Activated CD4-positive, alpha-beta T cell treated with anti-CD3 and anti-CD28 coated beads, Interleukin-2, amount 50 U/mL, for 1 hour (primary cell): ENCODE measurements around the gene YY1AP1.
"Not testable (repeated sequence)": the region's sequence is repeated elsewhere in the genome, so short reads cannot be mapped to it uniquely, and the experiment has no call there.

ENCODE experiments used
- DNase-seq: peaks from one replicate; pipeline ENCODE4 v3.0.0-alpha.2; 2020

YY1AP1 gene

GRCh38 chr1:155695072-155695471 lies 6.5 kb upstream of the YY1AP1 start:
- DNase-seq, result no peak

DNA sequence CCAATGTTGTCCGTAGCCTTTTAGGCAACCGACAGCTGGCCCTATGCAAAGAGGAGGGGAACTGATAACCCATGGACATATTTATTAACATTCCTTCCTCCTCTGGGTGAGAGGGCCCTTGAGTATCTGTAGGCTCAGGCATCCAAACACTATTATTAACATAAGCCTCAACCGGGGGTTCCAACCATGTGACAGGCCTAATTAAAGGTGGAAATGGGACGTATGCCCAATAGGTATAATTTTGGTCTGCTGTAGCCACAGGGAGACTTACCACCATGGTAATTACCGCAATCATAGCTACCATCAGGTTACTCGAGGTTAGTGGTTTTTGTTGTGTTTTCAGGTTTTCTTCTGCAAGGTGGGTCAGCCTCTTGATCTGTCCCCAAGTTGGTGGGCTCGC lies 5.6 kb upstream of the YY1AP1 start:
- no peak for DNase-seq

DNA sequence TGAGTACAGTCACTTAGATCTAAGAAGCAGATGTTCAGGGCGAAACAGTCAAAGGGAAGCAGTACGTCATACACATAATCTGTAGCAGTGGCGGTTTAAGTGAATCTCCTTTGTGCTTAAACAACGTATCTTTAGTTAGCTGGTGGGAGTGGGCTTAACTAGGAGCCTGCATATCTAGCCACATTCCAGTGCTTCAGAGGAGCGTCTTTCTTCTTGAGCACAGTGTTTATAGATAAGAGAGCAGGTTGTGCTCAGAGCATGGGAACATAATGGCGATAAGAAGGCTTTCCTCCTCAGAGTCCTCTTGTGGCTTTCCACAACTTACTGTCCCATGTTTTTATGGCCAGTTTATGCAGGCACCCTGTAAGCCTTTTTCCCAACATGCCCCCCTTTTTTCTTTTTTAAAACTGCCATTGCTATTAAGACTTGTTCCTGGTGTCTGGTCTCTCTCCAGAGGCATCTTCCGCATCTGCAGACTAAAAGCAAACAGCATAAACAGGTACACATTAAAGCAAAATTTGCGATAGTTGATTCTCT lies 3.5 kb upstream of the YY1AP1 start:
- DNase-seq, result no peak

DNA sequence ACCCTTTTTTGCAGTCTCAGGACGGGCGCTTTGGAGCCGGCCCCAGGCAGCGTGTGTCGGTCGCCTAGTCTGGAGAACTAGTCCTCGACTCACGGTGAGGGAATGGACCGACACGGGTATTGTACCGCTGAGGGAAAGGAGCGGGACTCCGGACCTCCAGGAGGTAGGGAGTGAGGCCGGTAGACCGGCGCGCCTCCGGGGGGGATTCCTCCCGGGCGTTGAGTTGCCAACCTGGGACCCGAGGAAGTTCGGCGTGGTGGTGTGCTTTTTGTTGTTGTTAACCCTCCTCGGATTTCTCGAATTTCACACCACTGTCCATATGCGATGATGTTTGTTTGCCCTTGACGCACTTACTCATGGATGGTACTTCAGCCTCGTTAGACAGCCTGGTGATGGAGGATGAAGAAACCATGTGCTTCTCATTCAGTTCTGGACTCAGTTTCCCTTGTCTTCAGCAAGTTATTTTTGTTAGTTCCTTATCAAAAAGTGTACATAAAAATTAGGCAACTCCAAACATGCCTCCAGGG lies 570 bp upstream of the YY1AP1 start, which contains the start of gene DAP3:
DAP3 (plus strand) TSS at position 11 of the 527 bp plus-strand sequence. CDS start 20,689 bp downstream, outside the sequence.
- not testable (repeated sequence) for DNase-seq

GRCh38 chr1:155687705-155688323 lies 760 bp downstream of the YY1AP1 start:
- not testable (repeated sequence) for DNase-seq

DNA sequence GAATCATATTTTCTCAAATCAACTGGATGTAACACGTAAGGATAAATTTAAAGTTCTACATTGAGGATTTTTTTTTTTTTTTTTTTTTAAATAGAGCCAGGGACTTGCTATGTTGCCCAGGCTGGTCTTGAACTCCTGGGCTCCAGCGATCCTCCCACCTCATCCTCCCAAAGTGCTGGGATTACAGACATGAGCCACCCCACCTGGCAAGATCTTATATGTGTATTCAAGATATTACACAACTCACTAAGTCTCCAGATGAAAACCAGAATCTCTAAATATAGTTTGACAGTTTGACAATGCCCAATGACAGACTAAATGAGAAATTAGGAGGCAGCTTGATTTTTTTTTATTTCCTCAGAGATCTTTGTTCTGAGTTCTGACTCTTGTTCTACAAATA lies 6.8 kb downstream of the YY1AP1 start:
- DNase-seq, result no peak

- DNase-seq, result no peak
Observed at GRCh38 chr1:155680531-155680930, 8.0 kb downstream of the YY1AP1 start.

DNA sequence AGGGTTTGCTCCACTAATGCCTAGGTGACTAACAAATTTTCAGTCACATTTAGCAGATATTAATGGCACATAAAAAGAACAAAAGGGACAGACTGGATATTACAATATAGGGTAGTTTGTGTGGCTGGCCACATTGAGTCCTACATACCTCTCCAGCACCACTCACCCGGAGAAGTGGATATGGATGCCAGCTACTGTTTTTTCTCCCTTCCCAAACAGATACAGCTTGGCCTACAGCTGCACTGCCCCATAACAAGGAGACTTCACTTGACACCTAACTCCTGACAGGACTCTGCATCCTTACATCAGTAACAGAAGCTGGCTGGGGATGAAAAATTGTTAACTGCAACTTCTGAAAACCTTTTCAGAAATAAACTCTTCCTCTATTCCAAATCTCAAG lies 9.6 kb downstream of the YY1AP1 start:
- DNase-seq, result not testable (repeated sequence)

GRCh38 chr1:155678027-155678426 lies 10.5 kb downstream of the YY1AP1 start:
- DNase-seq, result no peak

DNA sequence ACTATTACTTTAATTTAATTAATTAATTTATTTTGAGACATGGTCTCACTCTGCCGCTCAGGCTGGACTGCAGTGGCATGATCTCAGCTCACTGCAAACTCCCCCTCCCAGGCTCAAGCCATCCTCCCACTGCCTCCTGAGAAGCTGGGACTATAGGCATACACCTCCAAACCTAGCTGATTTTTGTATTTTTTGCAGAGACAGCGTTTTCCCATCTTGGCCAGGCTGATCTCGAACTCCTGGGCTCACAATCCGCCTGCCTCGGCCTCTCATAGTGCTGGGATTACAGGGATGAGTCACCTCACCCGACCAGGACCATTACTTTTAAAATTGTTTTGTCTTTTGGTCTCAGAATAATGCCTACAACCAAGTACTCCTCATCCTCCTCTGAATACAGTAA lies 15.6 kb downstream of the YY1AP1 start:
- DNase-seq, result no peak

DNA sequence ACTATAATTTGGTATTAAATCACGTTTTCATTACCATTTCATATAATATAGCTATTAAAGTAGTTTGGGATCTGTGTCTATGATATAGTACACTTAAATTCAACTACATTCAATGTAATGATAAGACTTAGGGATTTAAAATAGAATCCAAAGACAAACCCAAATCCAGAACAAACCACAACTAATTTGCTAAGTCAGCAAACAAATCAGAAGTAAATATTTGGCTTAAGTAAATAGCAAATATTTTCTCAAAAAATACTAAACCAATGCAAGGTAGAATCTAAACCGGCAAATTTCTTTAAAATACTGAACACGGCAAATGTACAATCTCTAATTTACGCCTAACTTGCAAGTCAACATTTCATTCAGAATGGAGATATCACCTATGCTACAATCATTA lies 16.8 kb downstream of the YY1AP1 start:
- DNase-seq, result no peak

GRCh38 chr1:155669233-155670162 lies 19.1 kb downstream of the YY1AP1 start:
- no peak for DNase-seq

- not testable (repeated sequence) for DNase-seq
Observed at GRCh38 chr1:155661239-155661638, 27.3 kb downstream of the YY1AP1 start.

DNA sequence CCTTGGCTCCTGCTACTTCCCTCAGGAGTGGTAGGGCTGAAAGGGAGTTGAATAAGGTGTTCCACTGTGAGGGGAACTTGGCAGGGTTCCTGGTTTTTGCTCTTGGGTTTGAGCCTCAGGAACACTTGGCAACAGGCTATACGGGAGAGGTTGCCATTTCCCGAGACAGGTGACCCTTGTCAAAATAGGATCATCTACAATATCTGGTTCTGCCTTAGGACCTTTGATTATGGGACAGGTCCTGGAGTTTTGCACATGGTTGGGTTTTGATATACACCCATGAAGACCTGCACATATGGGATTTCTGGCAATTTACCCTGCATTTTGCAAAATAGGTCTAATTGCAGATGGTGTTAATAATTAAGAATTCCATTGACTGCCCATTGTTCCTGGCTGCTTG lies 31.1 kb downstream of the YY1AP1 start:
- DNase-seq, result no peak

- no peak for DNase-seq
Observed at GRCh38 chr1:155652951-155653350, 35.6 kb downstream of the YY1AP1 start.

DNA sequence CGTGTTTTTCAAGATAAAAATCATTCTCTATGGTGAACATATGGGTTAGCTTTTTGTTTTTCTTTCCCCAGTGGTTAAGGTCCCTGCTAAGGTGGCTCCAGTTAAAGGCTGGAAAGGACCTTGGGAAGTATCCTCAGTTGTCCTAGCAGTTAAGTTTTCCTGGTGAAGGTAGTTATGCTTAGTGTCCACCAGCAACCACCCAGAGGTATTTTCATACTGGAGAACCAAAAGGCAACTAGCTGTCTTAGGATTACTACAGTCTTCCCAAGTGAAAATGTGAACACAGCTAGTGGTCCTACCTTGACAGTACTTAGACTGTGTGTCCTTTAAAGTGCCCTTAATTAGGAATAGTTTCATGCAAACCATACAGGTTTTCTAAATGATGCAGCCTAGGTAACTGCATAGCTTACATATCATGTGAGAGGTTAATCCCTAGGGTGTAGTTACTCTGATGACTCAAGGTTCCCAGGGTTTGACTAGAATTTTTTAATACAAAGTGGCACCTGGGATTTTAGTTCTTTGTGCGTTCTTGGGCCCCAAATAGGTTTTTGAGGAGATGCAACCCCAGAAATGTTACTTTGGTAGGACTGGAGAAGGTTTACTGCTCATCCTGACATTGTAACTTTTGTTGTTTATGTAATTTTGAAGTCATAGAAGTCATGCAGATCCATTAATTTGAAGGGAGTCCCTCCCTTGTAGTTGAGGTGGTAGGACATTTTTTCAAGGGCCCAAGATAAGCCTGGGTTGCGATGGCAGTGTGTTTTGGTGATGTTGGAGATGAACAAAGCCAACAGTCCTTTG lies 36.5 kb downstream of the YY1AP1 start:
- DNase-seq, result no peak

- no peak for DNase-seq
Observed at GRCh38 chr1:155650231-155650757, 38.3 kb downstream of the YY1AP1 start.

GRCh38 chr1:155649676-155650075 lies 38.9 kb downstream of the YY1AP1 start:
- DNase-seq, result no peak

- DNase-seq, result no peak
Observed at GRCh38 chr1:155648207-155649147, 40.1 kb downstream of the YY1AP1 start.

DNA sequence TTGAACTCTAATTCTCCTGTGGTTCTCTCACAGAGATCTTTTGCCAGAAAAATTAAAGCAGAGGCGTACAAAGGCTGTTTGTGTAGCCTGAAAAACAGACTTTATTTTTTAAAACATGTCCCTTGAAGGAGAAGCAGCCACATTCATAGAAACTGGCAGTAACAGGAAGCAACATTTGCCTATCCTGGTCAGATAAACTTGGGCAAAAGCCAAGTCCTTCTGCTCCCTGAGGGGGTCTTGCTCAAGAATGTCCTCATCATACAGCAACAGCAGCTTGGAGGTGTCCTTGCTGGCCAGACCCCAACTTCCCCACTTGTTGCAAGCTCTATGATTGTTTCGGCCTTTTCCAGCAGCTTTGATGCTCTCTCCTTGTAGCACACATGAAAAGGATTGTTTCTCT lies 42.3 kb downstream of the YY1AP1 start:
- no peak for DNase-seq

- no peak for DNase-seq
Observed at GRCh38 chr1:155645648-155646047, 42.9 kb downstream of the YY1AP1 start.
